Kidney capillary endothelial cell (primary cell): ENCODE data around the gene CXCL17.

Experiments used
- DNase-seq: peaks from one replicate; pipeline ENCODE4 v3.0.0-alpha.2; 2018; ENCODE audit warnings: low spot score

The CXCL17 gene

GRCh38 chr19:42423462-42424344 lies 19.0 kb downstream of the CXCL17 start:
- peak; percentile 86 for DNase-seq

- no peak for DNase-seq
These were observed 19.8 kb downstream of the CXCL17 start for GRCh38 chr19:42422901-42423461.

- DNase-seq: no peak
These were observed 20.4 kb downstream of the CXCL17 start for GRCh38 chr19:42422092-42422900.

- DNase-seq: peak; percentile 70
These were observed 21.1 kb downstream of the CXCL17 start for GRCh38 chr19:42421591-42422031.

GRCh38 chr19:42421101-42421500 lies 21.6 kb downstream of the CXCL17 start:
- DNase-seq: no peak

- peak; percentile 60 for DNase-seq
These were observed 22.6 kb downstream of the CXCL17 start for GRCh38 chr19:42420055-42420544.

GRCh38 chr19:42419309-42419708 lies 23.4 kb downstream of the CXCL17 start:
- no peak for DNase-seq

- no peak for DNase-seq
These were observed 30.1 kb downstream of the CXCL17 start for GRCh38 chr19:42412661-42413076.

- no peak for DNase-seq
These were observed 30.5 kb downstream of the CXCL17 start for GRCh38 chr19:42412227-42412626.

GRCh38 chr19:42411581-42412178 lies 31.1 kb downstream of the CXCL17 start:
- no peak for DNase-seq

- no peak for DNase-seq
These were observed 32.4 kb downstream of the CXCL17 start for GRCh38 chr19:42410371-42410770.

- DNase-seq: no peak
These were observed 33.3 kb downstream of the CXCL17 start for GRCh38 chr19:42409477-42409876.

- no peak for DNase-seq
These were observed 35.0 kb downstream of the CXCL17 start for GRCh38 chr19:42407816-42408175.

GRCh38 chr19:42407085-42407815 lies 35.5 kb downstream of the CXCL17 start:
- DNase-seq: no peak

GRCh38 chr19:42406111-42406510 lies 36.6 kb downstream of the CXCL17 start:
- no peak for DNase-seq

- no peak for DNase-seq
These were observed 39.2 kb downstream of the CXCL17 start for GRCh38 chr19:42403586-42403985.

GRCh38 chr19:42402376-42403116 lies 40.2 kb downstream of the CXCL17 start:
- no peak for DNase-seq

- peak; percentile 69 for DNase-seq
These were observed 41.1 kb downstream of the CXCL17 start for GRCh38 chr19:42401365-42402303.

- no peak for DNase-seq
These were observed 42.3 kb downstream of the CXCL17 start for GRCh38 chr19:42400404-42400803.
